Mucosa of descending colon (tissue), 3 donors: ENCODE results near the gene CAMSAP2. TPM values are rescaled to one million over a fixed set of nuclear protein-coding genes. Genes with fewer than 3 reads are reported as not detected.

Experiments used
- ATAC-seq: fragments of 200-7000 bp; cut with Tn5 transposase; one replicate; pipeline ENCODE4 v1.9.1; 2020; ENCODE audit warnings: mild to moderate bottlenecking, moderate library complexity
- DNase-seq, 3 donors: peaks; one replicate each; pipeline ENCODE4 v3.0.0-alpha.2; 2020
- H3K36me3 ChIP-seq: fragments of 200-600 bp; one replicate; pipeline ENCODE4 v1.8.0; 2021; ENCODE audit warnings: low read depth, mild to moderate bottlenecking
- H3K4me1 ChIP-seq: fragments of 200-600 bp; one replicate; pipeline ENCODE4 v1.8.0; 2021; ENCODE audit warnings: low read depth, mild to moderate bottlenecking
- H3K4me3 ChIP-seq: fragments of 200-600 bp; one replicate; pipeline ENCODE4 v1.8.0; 2021; ENCODE audit warnings: mild to moderate bottlenecking
- H3K9me3 ChIP-seq: fragments of 200-600 bp; one replicate; pipeline ENCODE4 v1.8.0; 2021; ENCODE audit warnings: mild to moderate bottlenecking
- intact Hi-C, 2 donors: fragments of 100-400 bp; cut with DNase I in 1 of 2; cut with micrococcal nuclease in 1 of 2; formaldehyde crosslinking; loops; one replicate each; pipeline versions ENCODE4 v1.11.0 to v1.11.1; 2022; cut with DNase I, micrococcal nuclease
- long read RNA-seq, 2 donors: library from polyadenylated mRNA; unstranded; transcript quantifications; one replicate each; pipeline ENCODE4 v2.0.0, GENCODE V29; 2019 to 2021
- total RNA-seq, 3 donors: library from RNA; stranded (reverse); fragmentation: NEBNext Ultra II Directional in 2 of 3; extraction: Animal tissue kit (Norgen Biotek cat#: 25700) in 2 of 3; gene quantifications; one replicate each; pipeline versions ENCODE4 v1.2.1 to v1.2.4, GENCODE V29; 2021 to 2023
- TF ChIP-seq, protein P1 (sequence below): fragments of 200-600 bp; IDR thresholded peaks from one replicate; pipeline ENCODE4 v1.8.0; 2022; ENCODE audit warnings: antibody characterized with exemption, mild to moderate bottlenecking
- donor health status: DM: no; HTN: no; CAD: no; lungs with moderate emphysema.
- donor health status: DM: no; HTN: no; CAD: no.
- donor health status: DM: no; HTN: yes; CAD: no.

Gene CAMSAP2, protein sequence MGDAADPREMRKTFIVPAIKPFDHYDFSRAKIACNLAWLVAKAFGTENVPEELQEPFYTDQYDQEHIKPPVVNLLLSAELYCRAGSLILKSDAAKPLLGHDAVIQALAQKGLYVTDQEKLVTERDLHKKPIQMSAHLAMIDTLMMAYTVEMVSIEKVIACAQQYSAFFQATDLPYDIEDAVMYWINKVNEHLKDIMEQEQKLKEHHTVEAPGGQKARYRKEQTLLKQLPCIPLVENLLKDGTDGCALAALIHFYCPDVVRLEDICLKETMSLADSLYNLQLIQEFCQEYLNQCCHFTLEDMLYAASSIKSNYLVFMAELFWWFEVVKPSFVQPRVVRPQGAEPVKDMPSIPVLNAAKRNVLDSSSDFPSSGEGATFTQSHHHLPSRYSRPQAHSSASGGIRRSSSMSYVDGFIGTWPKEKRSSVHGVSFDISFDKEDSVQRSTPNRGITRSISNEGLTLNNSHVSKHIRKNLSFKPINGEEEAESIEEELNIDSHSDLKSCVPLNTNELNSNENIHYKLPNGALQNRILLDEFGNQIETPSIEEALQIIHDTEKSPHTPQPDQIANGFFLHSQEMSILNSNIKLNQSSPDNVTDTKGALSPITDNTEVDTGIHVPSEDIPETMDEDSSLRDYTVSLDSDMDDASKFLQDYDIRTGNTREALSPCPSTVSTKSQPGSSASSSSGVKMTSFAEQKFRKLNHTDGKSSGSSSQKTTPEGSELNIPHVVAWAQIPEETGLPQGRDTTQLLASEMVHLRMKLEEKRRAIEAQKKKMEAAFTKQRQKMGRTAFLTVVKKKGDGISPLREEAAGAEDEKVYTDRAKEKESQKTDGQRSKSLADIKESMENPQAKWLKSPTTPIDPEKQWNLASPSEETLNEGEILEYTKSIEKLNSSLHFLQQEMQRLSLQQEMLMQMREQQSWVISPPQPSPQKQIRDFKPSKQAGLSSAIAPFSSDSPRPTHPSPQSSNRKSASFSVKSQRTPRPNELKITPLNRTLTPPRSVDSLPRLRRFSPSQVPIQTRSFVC (N-terminal part only)
- 10 to 100 TPM in 1 of 3 donors, 1 to 10 TPM in 2; 5.0 to 34.0 (median 7.1) TPM for total RNA-seq
- long read RNA-seq, donor 1, full-length matches to known transcripts: 2 of 8 reads
- long read RNA-seq, donor 1, partial matches to known transcripts: 2 of 8 reads
- long read RNA-seq, donor 1, other reads (novel, unspliced or antisense): 4 of 8 reads
- long read RNA-seq, donor 2, partial matches to known transcripts: 0 of 1 reads
- long read RNA-seq, donor 2, other reads (novel, unspliced or antisense): 1 of 1 reads

- intact Hi-C loops: loop anchor here in 1 of 2 donors (5.0 kb wide), 1 partner anchor 66 kb away; no protein-coding TSS in a partner anchor
- ATAC-seq (peak; percentile 86), DNase-seq (peak; percentile 79 to 88 (median 83))
Measured at GRCh38 chr1:200738327-200738948, at the start of gene CAMSAP2. Gene CAMSAP2 (plus strand): TSS chr1:200738893. CDS start chr1:200739828, 935 bp downstream.

GRCh38 chr1:200692316-200692715, 46.4 kb upstream of the CAMSAP2 start:
- H3K4me1 ChIP-seq: no peaks in the 10 kb centered on the region

More at GRCh38 chr1:200738327-200738948, at the start of gene CAMSAP2:
- TF ChIP-seq, protein P1, sequence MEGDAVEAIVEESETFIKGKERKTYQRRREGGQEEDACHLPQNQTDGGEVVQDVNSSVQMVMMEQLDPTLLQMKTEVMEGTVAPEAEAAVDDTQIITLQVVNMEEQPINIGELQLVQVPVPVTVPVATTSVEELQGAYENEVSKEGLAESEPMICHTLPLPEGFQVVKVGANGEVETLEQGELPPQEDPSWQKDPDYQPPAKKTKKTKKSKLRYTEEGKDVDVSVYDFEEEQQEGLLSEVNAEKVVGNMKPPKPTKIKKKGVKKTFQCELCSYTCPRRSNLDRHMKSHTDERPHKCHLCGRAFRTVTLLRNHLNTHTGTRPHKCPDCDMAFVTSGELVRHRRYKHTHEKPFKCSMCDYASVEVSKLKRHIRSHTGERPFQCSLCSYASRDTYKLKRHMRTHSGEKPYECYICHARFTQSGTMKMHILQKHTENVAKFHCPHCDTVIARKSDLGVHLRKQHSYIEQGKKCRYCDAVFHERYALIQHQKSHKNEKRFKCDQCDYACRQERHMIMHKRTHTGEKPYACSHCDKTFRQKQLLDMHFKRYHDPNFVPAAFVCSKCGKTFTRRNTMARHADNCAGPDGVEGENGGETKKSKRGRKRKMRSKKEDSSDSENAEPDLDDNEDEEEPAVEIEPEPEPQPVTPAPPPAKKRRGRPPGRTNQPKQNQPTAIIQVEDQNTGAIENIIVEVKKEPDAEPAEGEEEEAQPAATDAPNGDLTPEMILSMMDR: no peak
- Histone ChIP-seq H3K4me1 (peaks cover 13% of the 10 kb centered on the region), H3K9me3 (no peaks in the 10 kb centered on the region), H3K36me3 (no peaks in the 10 kb centered on the region), H3K4me3 (peak within 1 kb of the TSS; percentile 56)

GRCh38 chr1:200693327-200693726, 45.4 kb upstream of the CAMSAP2 start:
- Histone ChIP-seq H3K9me3 (no peaks in the 10 kb centered on the region), H3K36me3 (no peaks in the 10 kb centered on the region), H3K4me3 (no peak overlapping the region), H3K4me1 (no peaks in the 10 kb centered on the region)
- DNase-seq (no peak), ATAC-seq (no peak)
- intact Hi-C loops: no loop called here
- TF ChIP-seq, protein P1: no peak

More at GRCh38 chr1:200692316-200692715, 46.4 kb upstream of the CAMSAP2 start:
- intact Hi-C loops: no loop called here
- ATAC-seq (no peak), DNase-seq (no peak)
- no peaks in the 10 kb centered on the region for H3K36me3 ChIP-seq
- no peak overlapping the region for H3K4me3 ChIP-seq
- no peaks in the 10 kb centered on the region for H3K9me3 ChIP-seq
- TF ChIP-seq, protein P1: no peak

GRCh38 chr1:200694738-200695137, 44.0 kb upstream of the CAMSAP2 start:
- no peaks in the 10 kb centered on the region for H3K4me1 ChIP-seq
- no peak for DNase-seq
- TF ChIP-seq, protein P1: no peak
- intact Hi-C loops: no loop called here
- no peaks in the 10 kb centered on the region for H3K9me3 ChIP-seq
- no peak for ATAC-seq
- no peak overlapping the region for H3K4me3 ChIP-seq
- no peaks in the 10 kb centered on the region for H3K36me3 ChIP-seq

- Histone ChIP-seq H3K4me3 (no peak overlapping the region), H3K36me3 (no peaks in the 10 kb centered on the region), H3K4me1 (no peaks in the 10 kb centered on the region), H3K9me3 (no peaks in the 10 kb centered on the region)
- DNase-seq: no peak
- intact Hi-C loops: no loop called here
- ATAC-seq: no peak
- TF ChIP-seq, protein P1: no peak
Measured at GRCh38 chr1:200699871-200700270, 38.8 kb upstream of the CAMSAP2 start.
